HG03558 (cell line): ENCODE results near the gene CHD8.
"Not testable (repeated sequence)": the region's sequence is repeated elsewhere in the genome, so short reads cannot be mapped to it uniquely, and the experiment has no call there.

ENCODE experiments used
- ATAC-seq: cut with Tn5 transposase; IDR thresholded peaks from one replicate; pipeline ENCODE4 v1.9.1; 2021; ENCODE audit warnings: moderate number of reproducible peaks; ENCODE audit not compliant: unreplicated experiment; ENCODE audit errors: extremely low read depth

CHD8 gene

GRCh38 chr14:21379338-21379737, 76.6 kb downstream of the CHD8 start:
- ATAC-seq, result no peak

GRCh38 chr14:21373980-21374379, 81.9 kb downstream of the CHD8 start:
- ATAC-seq, result no peak

- ATAC-seq, result not testable (repeated sequence)
Observed at GRCh38 chr14:21372814-21373213, 83.1 kb downstream of the CHD8 start.

- ATAC-seq, result no peak
Observed at GRCh38 chr14:21369949-21370679, 85.8 kb downstream of the CHD8 start.

- ATAC-seq, result no peak
Observed at GRCh38 chr14:21367582-21368144, 88.3 kb downstream of the CHD8 start.

GRCh38 chr14:21356511-21356910, 99.4 kb downstream of the CHD8 start:
- no peak for ATAC-seq

- no peak for ATAC-seq
Observed at GRCh38 chr14:21352587-21352986, 103.3 kb downstream of the CHD8 start.

GRCh38 chr14:21350539-21350938, 105.4 kb downstream of the CHD8 start:
- no peak for ATAC-seq

- ATAC-seq, result no peak
Observed at GRCh38 chr14:21347201-21347600, 108.7 kb downstream of the CHD8 start.

- no peak for ATAC-seq
Observed at GRCh38 chr14:21346532-21347135, 109.3 kb downstream of the CHD8 start.

- no peak for ATAC-seq
Observed at GRCh38 chr14:21343035-21343794, 112.7 kb downstream of the CHD8 start.
